CD8-positive, alpha-beta memory T cell (primary cell): ENCODE results near the gene MXD3. TPM values are rescaled to one million over a fixed set of nuclear protein-coding genes. Genes with fewer than 3 reads are reported as not detected.

Source experiments
- CTCF ChIA-PET: fragments of 350-600 bp; sonication (Branson Sonifier 250); formaldehyde crosslinking; loops from one replicate; lab custom pipeline; 2021; ENCODE audit warnings: antibody characterized with exemption; lab: Charles Lee
- POLR2A ChIA-PET: fragments of 350-600 bp; sonication (Branson Sonifier 250); formaldehyde crosslinking; loops from one replicate; lab custom pipeline; 2021; ENCODE audit warnings: antibody characterized with exemption; lab: Charles Lee
- DNase-seq, 5 donors: peaks; one replicate each; pipeline versions ENCODE4 v3.0.0 to v3.0.0-alpha.2; 2020 to 2022; ENCODE audit warnings: mixed read lengths in 1 of 5
- H3K27ac ChIP-seq: one replicate; pipeline ENCODE4 v1.7.0; 2013; ENCODE audit warnings: low read depth, mild to moderate bottlenecking, low read length, moderate library complexity
- H3K27me3 ChIP-seq: 2 replicates; pipeline ENCODE4 v1.7.0; 2013; ENCODE audit warnings: low read length, mild to moderate bottlenecking; ENCODE audit not compliant: insufficient read depth, poor library complexity, severe bottlenecking
- H3K36me3 ChIP-seq: 2 replicates; pipeline ENCODE4 v1.7.0; 2013; ENCODE audit warnings: mild to moderate bottlenecking, low read length, moderate library complexity; ENCODE audit not compliant: insufficient read depth
- H3K4me1 ChIP-seq: 2 replicates; pipeline ENCODE4 v1.7.0; 2013; ENCODE audit warnings: mild to moderate bottlenecking, low read length, moderate library complexity; ENCODE audit not compliant: insufficient read depth
- H3K4me3 ChIP-seq: 2 replicates; pipeline ENCODE4 v1.7.0; 2013; ENCODE audit warnings: mild to moderate bottlenecking, low read length
- H3K9me3 ChIP-seq: 2 replicates; pipeline ENCODE4 v1.7.0; 2013; ENCODE audit warnings: mild to moderate bottlenecking, low read length
- H3K27ac Mint-ChIP-seq, 8 donors: one replicate each; pipeline ENCODE4 v1.8.0; 2020 to 2021; ENCODE audit warnings: mixed read lengths in 8 of 8, mild to moderate bottlenecking in 6 of 8, inconsistent platforms in 3 of 8, moderate library complexity in 3 of 8
- H3K27me3 Mint-ChIP-seq, 2 donors: one replicate each; pipeline ENCODE4 v1.8.0; 2020 to 2021; ENCODE audit warnings: mixed read lengths in 2 of 2, mild to moderate bottlenecking in 1 of 2, moderate library complexity in 1 of 2
- H3K36me3 Mint-ChIP-seq, 3 donors: one replicate each; pipeline ENCODE4 v1.8.0; 2020 to 2021; ENCODE audit warnings: mixed read lengths in 3 of 3, inconsistent platforms in 1 of 3, mild to moderate bottlenecking in 1 of 3
- H3K4me1 Mint-ChIP-seq, 3 donors: one replicate each; pipeline ENCODE4 v1.8.0; 2020 to 2021; ENCODE audit warnings: mixed read lengths in 3 of 3, inconsistent platforms in 1 of 3, mild to moderate bottlenecking in 1 of 3
- H3K4me3 Mint-ChIP-seq, 7 donors: one replicate each; pipeline ENCODE4 v1.8.0; 2020 to 2021; ENCODE audit warnings: mixed read lengths in 7 of 7, mild to moderate bottlenecking in 6 of 7, moderate library complexity in 4 of 7, inconsistent platforms in 2 of 7
- H3K9me3 Mint-ChIP-seq, 5 donors: one replicate each; pipeline ENCODE4 v1.8.0; 2020 to 2022; ENCODE audit warnings: mixed read lengths in 5 of 5, mild to moderate bottlenecking in 3 of 5, moderate library complexity in 2 of 5, inconsistent platforms in 1 of 5
- polyA plus RNA-seq: library from polyadenylated mRNA; unstranded; fragments of 300-500 nt; fragmentation: Illumina TruSeq; gene quantifications from one replicate; pipeline ENCODE4 v1.2.3, GENCODE V29; 2021
- total RNA-seq, 2 experiments: library from RNA; stranded (reverse); gene quantifications; one replicate each; pipeline ENCODE4 v1.2.3, GENCODE V29; 2021

The MXD3 gene
- total and polyA plus RNA-seq, 3 experiments from 2014 or later: 0.79 to 13.4 (median 10.2) TPM

DNA sequence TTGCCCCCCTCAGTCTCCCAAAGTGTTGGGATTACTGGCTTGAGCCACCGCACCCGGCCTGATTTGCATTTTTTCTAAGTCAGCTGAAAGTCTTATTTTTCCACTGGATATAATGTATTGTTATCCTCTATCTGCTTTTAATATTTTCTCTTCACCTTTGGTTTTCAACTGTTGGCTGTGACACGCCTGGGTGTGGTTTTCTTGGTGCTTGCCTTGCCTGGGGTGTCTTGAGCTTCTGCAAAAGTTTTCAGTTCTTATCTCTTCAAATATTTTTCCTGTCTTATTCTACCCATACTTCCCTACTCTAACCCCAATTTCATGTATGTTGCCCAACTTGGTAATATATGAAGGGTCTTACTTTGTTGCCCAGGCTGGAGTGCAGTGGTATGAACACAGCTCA lies 4.3 kb upstream of the MXD3 start:
- ChIA-PET POLR2A (interaction anchor here (0.6 kb wide), 1 partner anchor 16 kb away, joined by 3 read pairs; no protein-coding TSS in a partner anchor), CTCF (interaction anchor here (0.7 to 5.3 kb wide), 9 partner anchors 12 to 201 kb away, joined by 3 to 55 read pairs (median 5); partner anchors contain the start of gene PFN3)
- peaks cover 0 to 4% of the 10 kb centered on the region in 2 donors for H3K27me3 Mint-ChIP-seq
- H3K27ac Mint-ChIP-seq: peak overlapping the region in 2 of 8 donors; percentile 22 to 66
- H3K27ac ChIP-seq: no peak overlapping the region
- no peaks in the 10 kb centered on the region for H3K27me3 ChIP-seq
- no peak overlapping the region for H3K4me3 ChIP-seq
- peaks cover 19% of the 10 kb centered on the region for H3K4me1 ChIP-seq
- no peaks in the 10 kb centered on the region for H3K36me3 ChIP-seq
- peaks cover 0 to 1% (median 0%) of the 10 kb centered on the region in 5 donors for H3K9me3 Mint-ChIP-seq
- H3K4me1 Mint-ChIP-seq: peaks cover 22 to 37% (median 26%) of the 10 kb centered on the region in 3 donors
- H3K36me3 Mint-ChIP-seq: peaks cover 5 to 11% (median 5%) of the 10 kb centered on the region in 3 donors
- no peaks in the 10 kb centered on the region for H3K9me3 ChIP-seq
- no peak for DNase-seq
- peak overlapping the region in 1 of 7 donors; percentile 48 for H3K4me3 Mint-ChIP-seq

DNA sequence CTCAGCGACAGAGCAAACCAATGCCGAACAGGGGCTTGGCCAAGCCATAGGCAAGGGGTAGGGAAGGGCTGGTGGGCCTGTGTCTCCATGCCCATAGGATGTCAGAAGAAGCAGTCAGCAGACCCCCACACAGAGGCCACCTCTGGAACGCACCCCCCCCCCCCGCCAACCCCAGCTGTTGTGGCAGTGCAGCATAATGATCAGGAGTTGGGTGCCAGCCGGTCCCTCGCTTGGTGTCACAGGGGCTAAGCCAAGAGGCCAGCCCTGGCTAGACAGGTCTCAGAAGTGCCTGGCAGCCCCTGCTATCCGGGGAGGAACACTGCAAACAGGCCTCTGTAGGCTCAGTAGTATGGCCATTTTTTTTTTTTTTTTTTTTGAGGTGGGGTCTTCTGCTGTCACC lies 3.7 kb upstream of the MXD3 start:
- DNase-seq: no peak
- H3K36me3 ChIP-seq: no peaks in the 10 kb centered on the region
- peaks cover 0 to 5% of the 10 kb centered on the region in 2 donors for H3K27me3 Mint-ChIP-seq
- POLR2A ChIA-PET: interaction anchor here (0.6 kb wide), 1 partner anchor 16 kb away, joined by 3 read pairs; no protein-coding TSS in a partner anchor
- peaks cover 4 to 11% (median 5%) of the 10 kb centered on the region in 3 donors for H3K36me3 Mint-ChIP-seq
- peaks cover 26 to 42% (median 31%) of the 10 kb centered on the region in 3 donors for H3K4me1 Mint-ChIP-seq
- no peak overlapping the region for H3K27ac ChIP-seq
- CTCF ChIA-PET: interaction anchor here (1.0 to 5.3 kb wide), 5 partner anchors 13 to 186 kb away, joined by 3 to 55 read pairs (median 6); partner anchors contain the start of gene PFN3
- H3K4me3 Mint-ChIP-seq: no peak overlapping the region
- H3K4me1 ChIP-seq: peaks cover 24% of the 10 kb centered on the region
- no peaks in the 10 kb centered on the region for H3K27me3 ChIP-seq
- no peaks in the 10 kb centered on the region for H3K9me3 ChIP-seq
- no peak overlapping the region for H3K4me3 ChIP-seq
- H3K27ac Mint-ChIP-seq: peak overlapping the region in 3 of 8 donors; percentile 58 to 75 (median 64)
- H3K9me3 Mint-ChIP-seq: peaks cover 0 to 1% (median 0%) of the 10 kb centered on the region in 5 donors

DNA sequence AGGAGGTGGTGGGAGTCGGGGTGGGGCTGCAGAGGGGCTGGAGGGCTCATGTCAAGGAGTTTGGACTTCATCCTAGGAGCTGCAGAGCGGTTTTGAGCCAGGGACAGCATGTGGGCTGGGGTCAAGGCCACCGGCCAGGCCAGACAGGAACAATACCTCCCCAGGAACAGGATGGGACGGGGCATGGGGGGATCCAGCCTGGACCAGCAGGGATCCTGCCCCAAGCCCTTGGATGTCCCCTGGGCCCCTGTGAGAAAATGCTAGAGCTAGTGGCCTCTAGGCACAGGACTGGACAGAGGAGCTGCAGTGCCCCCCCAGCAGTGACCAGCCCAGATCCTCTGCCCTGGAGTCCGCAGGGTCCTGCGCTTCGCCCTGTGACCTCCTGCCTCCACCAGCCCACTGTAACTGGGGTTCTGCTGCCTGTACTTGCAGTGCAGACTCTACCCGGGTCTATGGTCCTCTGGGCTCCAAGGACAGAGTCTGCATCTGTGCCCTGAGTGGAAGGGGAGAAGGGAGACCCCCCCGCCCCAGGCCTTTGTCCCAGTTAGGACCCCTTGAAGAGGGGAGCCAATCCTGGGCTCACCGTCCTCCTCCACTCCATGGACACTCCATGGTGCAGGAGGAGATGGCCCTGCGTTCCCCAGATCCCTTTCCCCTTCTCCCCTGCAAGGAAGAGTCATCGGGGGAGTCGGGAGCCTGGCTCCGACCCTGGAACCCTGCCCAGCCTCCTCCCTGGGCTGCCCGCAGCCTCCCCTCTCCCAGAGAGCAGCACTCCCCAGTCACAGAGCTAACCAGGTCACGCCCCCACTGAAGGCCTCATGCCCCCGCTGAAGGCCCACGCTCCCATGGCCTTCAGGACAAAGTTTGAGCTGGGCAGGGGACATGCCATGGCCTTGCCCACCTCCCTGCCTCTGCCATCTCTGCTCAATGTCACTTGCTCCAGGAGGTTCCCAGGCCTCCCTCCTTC lies 3.0 kb upstream of the MXD3 start:
- CTCF ChIA-PET: interaction anchor here (1.0 to 5.3 kb wide), 4 partner anchors 56 to 187 kb away, joined by 3 to 55 read pairs (median 8); partner anchors contain the start of gene PFN3
- H3K27me3 Mint-ChIP-seq: peaks cover 0 to 5% of the 10 kb centered on the region in 2 donors
- H3K36me3 Mint-ChIP-seq: peaks cover 2 to 9% (median 3%) of the 10 kb centered on the region in 3 donors
- Histone ChIP-seq H3K36me3 (no peaks in the 10 kb centered on the region), H3K4me1 (peaks cover 24% of the 10 kb centered on the region), H3K9me3 (no peaks in the 10 kb centered on the region), H3K27ac (no peak overlapping the region), H3K27me3 (no peaks in the 10 kb centered on the region), H3K4me3 (no peak overlapping the region)
- POLR2A ChIA-PET: no interaction called here
- peak overlapping the region in 1 of 7 donors; percentile 75 for H3K4me3 Mint-ChIP-seq
- H3K9me3 Mint-ChIP-seq: peaks cover 0 to 1% (median 0%) of the 10 kb centered on the region in 5 donors
- DNase-seq: no peak
- peaks cover 27 to 42% (median 30%) of the 10 kb centered on the region in 3 donors for H3K4me1 Mint-ChIP-seq
- H3K27ac Mint-ChIP-seq: peak overlapping the region in 2 of 8 donors; percentile 58 to 64

DNA sequence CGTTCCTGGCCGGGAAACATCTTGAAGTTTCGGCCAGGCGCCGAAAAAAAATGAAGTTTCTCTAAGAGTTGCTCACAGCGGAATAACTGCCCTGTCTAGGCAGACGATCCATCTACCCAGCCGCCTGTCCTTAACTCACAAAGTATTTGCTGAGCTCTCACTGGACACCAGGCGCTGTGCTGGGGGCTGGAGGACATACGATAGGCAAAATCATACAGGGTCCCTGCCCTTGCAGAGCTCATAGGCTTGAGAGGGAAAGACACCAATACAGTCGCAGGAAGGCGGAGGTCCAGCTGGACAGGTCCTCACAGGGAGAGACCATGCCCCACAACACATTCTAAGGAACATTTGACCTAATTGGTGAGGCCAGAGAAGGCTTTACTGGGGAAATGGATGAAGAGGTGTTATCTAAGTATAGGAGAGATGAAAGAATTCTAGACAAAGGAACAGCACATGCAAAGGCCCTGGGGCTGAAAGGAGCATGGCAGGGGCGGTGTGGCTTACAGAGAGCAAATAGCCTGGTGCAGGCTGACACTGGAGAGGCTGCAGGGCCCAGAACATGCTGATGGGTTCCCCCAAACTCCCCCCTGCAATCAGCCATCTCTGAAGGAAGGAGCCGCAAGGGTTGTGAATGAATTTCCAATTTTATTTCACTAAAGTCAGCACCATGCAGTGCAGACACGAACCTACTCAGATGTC lies 2.0 kb upstream of the MXD3 start:
- no peak overlapping the region for H3K4me3 ChIP-seq
- H3K27me3 ChIP-seq: no peaks in the 10 kb centered on the region
- peaks cover 0 to 5% (median 3%) of the 10 kb centered on the region in 3 donors for H3K36me3 Mint-ChIP-seq
- ChIA-PET POLR2A (interaction anchor here (0.7 to 1.1 kb wide), 2 partner anchors 10 to 109 kb away, joined by 4 to 5 read pairs; partner anchors contain the start of genes PRELID1 and RAB24), CTCF (interaction anchor here (0.6 to 2.3 kb wide), 6 partner anchors 43 to 188 kb away, joined by 3 to 11 read pairs (median 3); no protein-coding TSS in a partner anchor)
- H3K4me1 Mint-ChIP-seq: peaks cover 33 to 46% (median 34%) of the 10 kb centered on the region in 3 donors
- H3K4me1 ChIP-seq: peaks cover 24% of the 10 kb centered on the region
- H3K9me3 ChIP-seq: no peaks in the 10 kb centered on the region
- H3K36me3 ChIP-seq: no peaks in the 10 kb centered on the region
- peaks cover 0 to 5% of the 10 kb centered on the region in 2 donors for H3K27me3 Mint-ChIP-seq
- DNase-seq: no peak
- no peak overlapping the region for H3K27ac ChIP-seq
- H3K9me3 Mint-ChIP-seq: peaks cover 0 to 1% (median 0%) of the 10 kb centered on the region in 5 donors
- peak overlapping the region in 1 of 8 donors; percentile 44 for H3K27ac Mint-ChIP-seq
- H3K4me3 Mint-ChIP-seq: no peak overlapping the region

DNA sequence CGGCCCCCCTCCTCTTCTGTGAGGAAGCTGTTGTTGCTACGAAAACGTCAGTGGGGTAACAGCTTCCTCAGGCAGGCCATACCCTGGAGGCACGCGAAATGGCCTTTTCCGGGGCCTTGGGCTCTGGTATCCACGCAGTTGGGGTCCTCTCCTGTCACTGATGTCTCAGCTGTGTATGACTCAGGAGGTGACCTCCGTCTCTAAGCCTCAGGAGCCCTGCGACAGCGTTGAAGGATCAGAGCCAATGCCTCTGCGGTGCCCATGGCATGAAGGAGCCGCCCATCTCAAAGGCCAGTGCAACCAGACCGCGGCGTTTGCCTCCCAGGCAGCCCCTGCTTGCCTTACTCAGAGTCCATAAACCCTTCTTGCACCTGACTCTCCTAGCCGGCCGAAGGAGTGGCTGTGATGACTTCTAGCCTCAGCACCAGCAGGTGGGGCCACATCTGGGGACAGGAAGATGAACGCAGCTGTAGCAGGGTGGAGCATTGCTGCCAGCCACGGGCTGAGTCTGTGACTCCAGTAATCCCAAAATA lies 1.0 kb upstream of the MXD3 start:
- Histone ChIP-seq H3K4me1 (peaks cover 20% of the 10 kb centered on the region), H3K4me3 (peak overlapping the region; percentile 70), H3K36me3 (no peaks in the 10 kb centered on the region), H3K27me3 (no peaks in the 10 kb centered on the region), H3K9me3 (no peaks in the 10 kb centered on the region), H3K27ac (peak overlapping the region; percentile 20)
- peaks cover 28 to 41% (median 29%) of the 10 kb centered on the region in 3 donors for H3K4me1 Mint-ChIP-seq
- ChIA-PET CTCF (interaction anchor here (0.6 to 2.3 kb wide), 9 partner anchors 15 to 200 kb away, joined by 3 to 11 read pairs (median 3); no protein-coding TSS in a partner anchor), POLR2A (interaction anchor here (0.7 to 1.2 kb wide), 4 partner anchors 9 to 143 kb away, joined by 3 to 5 read pairs (median 4); partner anchors contain the start of genes GRK6, PRELID1 and RAB24)
- H3K27me3 Mint-ChIP-seq: peaks cover 0 to 4% of the 10 kb centered on the region in 2 donors
- H3K27ac Mint-ChIP-seq: peak overlapping the region in 7 of 8 donors; percentile 32 to 75 (median 46)
- H3K36me3 Mint-ChIP-seq: peaks cover 0 to 3% (median 2%) of the 10 kb centered on the region in 3 donors
- H3K9me3 Mint-ChIP-seq: no peaks in the 10 kb centered on the region
- peak overlapping the region; percentile 56 to 92 (median 73) for H3K4me3 Mint-ChIP-seq
- peak in 1 of 5 donors; percentile 52 for DNase-seq

DNA sequence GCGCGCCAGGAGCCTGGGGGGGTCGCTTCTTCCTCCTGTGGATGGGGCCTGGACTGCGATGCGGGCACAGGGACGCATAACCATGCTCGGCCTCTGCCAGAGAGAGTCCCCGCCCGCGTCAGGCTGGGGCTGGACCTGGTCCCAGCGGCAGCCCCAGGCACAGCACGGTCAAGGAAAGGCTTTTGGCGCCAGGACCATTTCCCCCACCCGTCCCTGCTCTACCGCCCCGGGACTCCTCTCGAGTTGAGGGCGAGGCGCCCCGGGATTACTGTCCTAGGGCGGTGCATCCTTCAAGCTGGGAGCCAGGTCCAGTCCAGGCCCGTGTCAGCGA lies 341 bp downstream of the MXD3 start:
- peaks cover 32 to 49% (median 35%) of the 10 kb centered on the region in 3 donors for H3K4me1 Mint-ChIP-seq
- CTCF ChIA-PET: interaction anchor here (1.8 to 3.5 kb wide), 4 partner anchors 13 to 198 kb away, joined by 5 to 28 read pairs (median 8); no protein-coding TSS in a partner anchor
- Histone ChIP-seq H3K36me3 (peaks cover 7% of the 10 kb centered on the region), H3K9me3 (no peaks in the 10 kb centered on the region), H3K27ac (peak overlapping the region; percentile 51), H3K27me3 (no peaks in the 10 kb centered on the region), H3K4me3 (peak overlapping the region; percentile 70), H3K4me1 (peaks cover 20% of the 10 kb centered on the region)
- H3K4me3 Mint-ChIP-seq: peak overlapping the region; percentile 19 to 91 (median 63)
- no peaks in the 10 kb centered on the region for H3K9me3 Mint-ChIP-seq
- peaks cover 3 to 8% (median 5%) of the 10 kb centered on the region in 3 donors for H3K36me3 Mint-ChIP-seq
- POLR2A ChIA-PET: no interaction called here
- peaks cover 0 to 2% of the 10 kb centered on the region in 2 donors for H3K27me3 Mint-ChIP-seq
- DNase-seq: no peak
- H3K27ac Mint-ChIP-seq: peak overlapping the region in 1 of 8 donors; percentile 77
